GM21360 (cell line): ENCODE results near the gene TNRC6C.
"Not testable (repeated sequence)": the region's sequence is repeated elsewhere in the genome, so short reads cannot be mapped to it uniquely, and the experiment has no call there.

Experiments used
- ATAC-seq: cut with Tn5 transposase; IDR thresholded peaks from one replicate; pipeline ENCODE4 v1.9.1; 2021; ENCODE audit warnings: mild to moderate bottlenecking, moderate library complexity; ENCODE audit not compliant: unreplicated experiment

TNRC6C gene

DNA sequence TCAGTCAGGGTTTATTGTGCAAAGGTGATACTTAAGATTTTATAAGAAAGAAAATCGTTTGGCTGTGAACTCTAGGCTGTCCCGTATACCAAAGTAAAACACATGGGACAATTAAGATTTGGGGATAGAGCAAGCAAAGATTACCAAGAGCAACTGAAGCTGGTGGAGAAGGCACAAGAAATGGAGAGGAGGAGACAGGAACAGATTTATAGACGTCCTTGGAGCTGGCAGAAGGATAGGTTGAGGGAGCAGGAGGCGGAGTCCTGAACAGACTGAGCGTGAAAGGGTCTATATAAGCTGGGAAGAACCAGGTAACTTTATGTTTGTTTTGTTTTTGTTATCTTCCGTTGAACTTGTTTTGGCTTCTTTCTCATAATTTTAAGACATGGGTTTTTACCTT lies 3.8 kb downstream of the TNRC6C start:
- no peak for ATAC-seq

DNA sequence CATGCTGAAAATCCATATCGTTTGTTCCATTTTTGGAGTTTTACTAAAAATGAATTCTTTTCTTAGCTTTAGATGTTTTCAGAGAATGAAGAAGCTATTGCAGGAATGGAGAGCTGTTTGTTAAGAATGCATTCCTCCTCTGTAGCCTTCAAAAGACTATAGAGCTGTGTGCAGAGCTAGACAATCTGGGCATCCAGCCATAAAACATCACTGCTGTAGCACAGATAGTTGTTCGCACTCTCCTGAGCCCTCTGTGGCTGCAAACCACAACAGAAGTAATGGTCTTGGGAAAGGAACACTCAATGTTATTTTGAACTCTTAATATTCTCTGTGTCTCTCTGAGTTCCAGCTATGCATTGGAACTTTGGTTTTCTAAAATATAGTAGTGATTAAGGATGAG lies 4.9 kb downstream of the TNRC6C start:
- no peak for ATAC-seq

DNA sequence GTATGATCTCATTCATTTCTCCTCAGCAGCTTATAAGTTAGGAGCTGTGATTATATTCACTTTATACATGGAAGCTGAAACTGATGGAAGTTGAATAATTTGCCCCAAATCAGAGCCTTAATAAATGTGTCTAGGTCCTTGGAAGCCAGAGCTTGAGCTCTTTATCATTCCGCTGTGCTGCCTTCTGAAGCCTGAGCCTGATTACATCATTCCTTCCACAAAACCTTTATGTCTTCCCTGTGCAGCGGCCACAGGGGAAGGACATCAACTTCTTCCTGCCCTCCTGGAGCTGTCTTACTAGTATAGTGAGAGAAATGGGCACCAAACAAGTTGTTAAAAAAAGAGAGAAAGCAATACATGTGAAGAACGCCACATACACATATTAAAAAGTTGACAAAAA lies 6.8 kb downstream of the TNRC6C start:
- no peak for ATAC-seq

DNA sequence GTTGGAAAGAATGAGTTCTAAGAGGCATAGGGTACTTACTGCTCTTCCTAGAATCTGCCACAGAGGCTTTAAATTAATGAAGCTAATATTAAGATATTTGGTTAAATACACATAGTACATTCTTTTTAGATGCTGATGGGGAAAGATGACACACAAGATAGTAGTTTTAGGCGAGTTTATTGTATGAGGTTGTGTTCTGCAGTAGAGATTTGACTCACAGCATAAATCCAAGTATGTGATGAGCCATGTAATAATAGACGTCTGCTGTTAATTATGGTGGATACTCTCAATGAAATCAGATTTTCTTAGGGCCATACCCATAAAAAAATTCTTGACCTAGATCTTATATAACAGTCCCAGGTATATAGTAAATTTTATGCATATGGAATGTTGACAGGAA lies 8.0 kb downstream of the TNRC6C start:
- no peak for ATAC-seq

DNA sequence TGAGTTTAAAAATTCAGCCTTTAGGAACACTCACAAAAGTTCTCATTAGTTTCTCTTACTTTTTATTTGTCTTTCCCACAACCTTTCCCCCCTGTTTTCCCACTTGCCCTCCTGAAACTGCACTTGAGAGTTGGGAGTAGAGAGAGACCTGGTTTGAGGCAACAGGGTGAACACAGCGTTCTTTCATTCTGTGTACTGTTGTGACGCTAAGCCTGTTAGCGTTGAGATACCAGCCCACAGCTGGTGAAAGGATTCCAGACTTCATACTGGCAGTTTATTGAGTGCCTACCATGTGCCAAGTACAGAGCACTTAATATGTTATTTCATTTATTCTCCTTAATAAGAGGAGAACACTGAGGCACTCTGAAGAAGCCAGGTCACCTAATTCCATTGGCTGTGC lies 10.3 kb downstream of the TNRC6C start:
- no peak for ATAC-seq

DNA sequence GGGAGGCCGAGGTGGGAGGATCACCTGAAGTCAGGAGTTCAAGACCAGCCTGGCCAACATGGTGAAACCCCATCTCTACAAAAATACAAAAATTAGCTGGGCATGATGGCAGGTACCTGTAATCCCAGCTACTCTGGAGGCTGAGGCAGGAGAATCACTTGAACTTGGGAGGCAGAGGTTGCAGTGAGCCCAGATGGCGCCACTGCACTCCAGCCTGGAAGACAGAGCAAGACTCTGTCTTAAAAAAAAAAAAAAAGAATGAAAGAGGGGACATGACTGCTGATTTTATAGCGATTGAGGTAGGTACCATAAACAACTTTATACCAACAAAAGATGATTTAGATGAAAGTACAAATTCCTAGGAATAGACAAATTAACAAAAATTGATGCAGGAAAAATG lies 13.8 kb downstream of the TNRC6C start:
- ATAC-seq: not testable (repeated sequence)

DNA sequence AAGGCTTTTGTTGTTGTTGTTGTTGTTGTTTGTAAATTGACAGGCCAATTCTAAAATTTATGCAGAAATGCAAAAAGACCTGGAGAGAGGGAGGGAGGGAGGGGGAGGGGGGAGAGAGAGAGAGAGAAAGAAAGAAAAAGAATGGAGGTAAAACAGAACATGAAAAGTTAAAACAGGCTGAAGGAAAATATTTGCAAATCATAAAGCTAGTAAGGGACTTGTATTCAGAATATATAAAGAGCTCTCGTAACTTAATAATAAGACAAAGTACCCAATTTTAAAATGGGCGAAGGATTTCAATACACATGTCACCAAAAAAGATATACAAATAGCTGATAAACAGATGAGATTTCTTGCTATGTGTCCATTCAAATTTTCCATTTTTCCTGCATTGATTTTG lies 15.4 kb downstream of the TNRC6C start:
- no peak for ATAC-seq

DNA sequence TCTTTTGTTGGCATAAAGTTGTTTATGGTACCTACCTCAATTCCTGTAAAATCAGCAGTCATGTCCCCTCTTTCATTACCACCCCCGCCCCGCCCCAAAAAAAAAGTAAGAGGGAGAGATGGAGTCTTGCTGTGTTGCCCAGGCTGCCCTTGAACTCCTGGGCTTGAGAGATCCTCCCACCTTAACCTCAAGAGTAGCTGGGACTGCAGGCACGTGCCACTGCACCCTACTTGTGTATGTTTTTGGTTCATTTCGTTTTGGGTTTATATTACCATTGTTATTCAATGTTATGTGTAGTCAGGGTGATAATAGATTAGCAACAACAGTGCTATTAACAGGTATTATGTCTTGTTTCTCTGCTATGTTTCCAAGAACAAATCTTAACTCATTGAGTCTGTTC lies 15.9 kb downstream of the TNRC6C start:
- ATAC-seq: no peak

DNA sequence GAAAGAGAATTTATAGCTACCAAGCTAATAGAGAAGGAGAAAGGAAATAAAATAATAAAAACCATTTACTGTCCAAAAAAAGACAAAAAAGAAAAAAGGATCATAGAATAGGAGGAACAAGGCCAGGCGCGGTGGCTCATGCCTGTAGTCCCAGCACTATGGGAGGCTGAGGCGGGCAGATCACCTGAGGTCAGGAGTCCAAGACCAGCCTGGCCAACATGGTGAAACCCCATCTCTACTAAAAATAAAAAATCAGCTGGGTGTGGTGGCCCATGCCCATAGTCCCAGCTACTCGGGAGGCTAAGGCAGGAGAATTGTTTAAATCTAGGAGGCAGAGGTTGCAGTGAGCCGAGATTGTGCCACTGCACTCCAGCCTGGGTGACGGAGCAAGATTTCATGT lies 23.9 kb downstream of the TNRC6C start:
- ATAC-seq: not testable (repeated sequence)

DNA sequence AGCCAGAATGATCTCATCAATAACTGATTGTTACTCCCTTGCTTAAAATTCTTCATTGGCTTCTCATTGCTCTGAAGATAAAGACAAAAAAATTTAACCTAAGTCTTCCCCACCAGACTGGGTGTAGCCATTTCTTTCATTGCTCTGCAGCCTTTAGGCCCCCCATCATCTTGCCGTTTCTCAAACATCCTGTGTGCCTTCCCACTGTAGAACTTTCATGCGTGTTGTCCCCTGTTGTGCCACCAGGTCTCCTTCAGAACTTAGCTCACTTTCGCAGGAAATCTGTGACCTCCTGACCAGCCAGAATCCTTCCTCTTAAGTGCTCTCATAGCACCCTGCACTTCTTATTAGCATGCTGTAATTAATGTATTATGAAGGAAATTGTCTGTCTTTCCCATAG lies 31.8 kb downstream of the TNRC6C start:
- no peak for ATAC-seq

DNA sequence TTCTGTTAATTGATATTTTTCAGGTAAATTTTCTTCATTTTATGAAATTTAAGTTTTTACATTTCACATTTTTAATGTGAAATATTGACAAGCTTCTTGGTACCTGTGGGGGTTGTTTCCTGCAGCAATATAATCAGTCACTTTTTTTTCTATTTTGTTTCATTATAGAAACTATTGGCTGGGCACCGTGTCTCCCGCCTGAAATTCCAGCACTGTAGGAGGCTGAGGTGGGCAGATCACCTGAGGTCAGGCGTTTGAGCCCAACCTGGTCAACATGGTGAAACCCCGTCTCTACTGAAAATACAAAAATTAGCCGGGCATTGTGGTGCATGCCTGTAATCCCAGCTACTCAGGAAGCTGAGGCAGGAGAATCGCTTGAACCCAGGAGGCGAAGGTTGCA lies 35.2 kb downstream of the TNRC6C start:
- not testable (repeated sequence) for ATAC-seq

DNA sequence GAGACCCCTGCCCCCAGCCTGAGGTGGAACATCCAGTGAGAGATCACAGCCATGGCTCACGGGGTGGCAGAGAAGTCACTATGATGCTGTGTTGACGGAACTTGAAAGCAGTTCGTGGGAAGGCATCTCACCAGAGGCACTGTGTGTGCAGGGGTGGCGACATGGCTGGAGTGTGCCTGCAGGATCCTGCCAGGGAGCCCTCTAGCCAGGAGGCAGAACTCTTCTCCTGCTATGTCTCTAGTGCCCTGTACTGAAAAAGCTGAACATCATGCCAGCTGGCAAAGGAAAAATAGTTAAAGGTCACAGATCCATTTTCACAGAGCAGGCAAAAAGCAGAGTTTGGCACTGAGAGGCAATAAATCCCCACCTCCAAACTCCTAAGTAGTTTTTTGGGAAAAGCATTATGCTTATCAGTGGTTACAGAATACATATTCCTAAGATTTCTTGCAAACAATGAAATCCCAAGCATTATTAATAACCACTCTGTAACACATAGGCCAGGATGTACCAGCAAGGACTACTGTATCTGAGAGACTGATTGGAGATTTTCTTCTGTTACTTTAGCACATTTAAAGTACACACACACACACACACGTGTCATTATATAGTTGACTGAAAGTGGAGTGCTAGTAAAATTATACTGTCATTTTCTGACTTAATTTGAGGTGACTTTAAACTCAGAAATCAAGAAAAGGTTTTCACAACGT lies 36.8 kb downstream of the TNRC6C start:
- ATAC-seq: no peak

DNA sequence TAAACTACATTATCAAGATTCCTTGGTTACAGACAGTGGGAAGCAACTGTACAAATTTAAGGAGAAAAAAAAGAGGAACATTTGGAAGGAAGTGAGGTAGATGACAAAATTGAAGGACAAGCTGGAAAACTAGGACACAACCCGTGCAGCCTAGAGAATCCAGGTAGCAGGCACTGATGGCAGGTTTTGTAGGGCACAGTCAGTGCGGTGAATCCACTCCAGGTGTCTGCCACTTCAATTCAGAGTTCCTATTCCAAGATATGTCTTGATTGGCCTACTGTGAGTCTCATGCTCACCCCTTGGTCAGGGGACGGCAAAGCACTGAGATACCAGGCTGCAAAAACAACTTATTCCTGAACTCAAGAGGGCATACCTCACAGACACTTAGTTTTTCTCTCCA lies 37.8 kb downstream of the TNRC6C start:
- no peak for ATAC-seq

DNA sequence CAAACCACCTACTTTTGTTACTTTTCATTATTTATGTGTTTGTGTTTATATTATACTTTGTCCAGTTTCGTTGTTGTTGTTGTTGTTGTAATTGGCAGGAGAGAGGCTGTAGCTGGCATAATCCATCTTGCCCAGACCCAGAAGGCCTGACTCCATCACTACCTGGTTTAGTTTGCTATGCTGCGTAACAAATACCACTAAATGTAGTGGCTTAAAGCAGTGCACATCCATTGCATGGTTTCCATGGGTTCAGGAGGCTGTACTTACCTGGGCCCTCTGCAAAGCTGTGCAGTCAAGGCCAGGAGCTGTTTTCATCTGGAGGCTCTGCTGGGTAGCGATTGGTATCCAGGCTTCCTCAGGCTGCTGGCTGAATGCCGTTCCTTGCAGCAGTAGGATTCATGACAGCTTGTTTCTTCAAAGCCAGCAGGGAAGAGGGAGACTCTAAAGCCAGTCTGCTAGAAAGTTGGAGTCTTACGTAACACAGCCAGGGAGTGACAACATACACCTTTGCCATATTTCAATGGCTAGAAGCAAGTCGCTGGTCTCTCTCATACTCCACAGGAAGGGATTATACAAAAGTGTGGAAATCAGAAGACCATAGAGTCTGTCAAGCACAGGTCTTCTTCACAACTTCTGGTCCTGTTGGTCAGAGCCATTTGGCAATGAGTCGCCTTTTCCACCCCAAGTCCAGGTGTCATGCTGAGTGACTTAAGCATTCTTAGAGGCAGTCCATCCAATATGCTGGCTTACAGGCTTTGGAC lies 41.1 kb downstream of the TNRC6C start:
- no peak for ATAC-seq

DNA sequence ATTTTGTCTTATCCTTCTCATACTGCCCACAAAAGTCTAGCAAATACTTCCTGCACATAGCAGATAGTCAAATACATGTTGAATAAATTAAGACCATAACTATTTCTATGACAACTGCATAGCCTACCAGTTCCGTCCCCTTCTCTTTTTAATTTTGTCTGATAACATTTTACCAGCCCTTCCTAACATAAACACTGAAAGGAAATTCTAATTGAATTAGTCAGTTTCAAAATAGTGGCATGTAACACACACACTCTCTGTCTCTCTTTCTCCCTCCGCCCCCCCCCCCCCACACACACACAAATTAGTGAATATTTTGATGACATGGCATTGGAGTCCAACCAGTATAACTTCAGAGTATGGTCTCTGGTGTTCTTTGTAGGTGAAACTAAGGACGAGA lies 41.8 kb downstream of the TNRC6C start:
- ATAC-seq: no peak

DNA sequence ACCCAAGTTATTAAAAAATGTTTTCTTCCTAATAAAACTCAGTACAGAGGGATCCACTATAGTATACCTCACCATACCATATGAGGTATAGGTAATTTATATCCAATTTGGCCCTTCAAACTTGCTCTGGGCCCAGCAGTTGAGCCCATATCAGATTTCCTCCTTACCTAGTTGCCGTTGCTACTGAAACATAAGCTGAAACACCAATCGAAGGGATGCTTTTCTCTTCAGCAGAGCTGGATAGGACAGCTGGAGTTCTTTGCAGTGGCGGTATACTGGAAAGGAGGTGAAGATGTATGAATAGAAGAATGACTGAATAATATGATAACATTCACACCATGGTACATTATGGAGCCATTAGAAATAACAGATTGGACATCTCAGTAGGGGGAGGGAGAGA lies 42.7 kb downstream of the TNRC6C start:
- ATAC-seq: no peak

DNA sequence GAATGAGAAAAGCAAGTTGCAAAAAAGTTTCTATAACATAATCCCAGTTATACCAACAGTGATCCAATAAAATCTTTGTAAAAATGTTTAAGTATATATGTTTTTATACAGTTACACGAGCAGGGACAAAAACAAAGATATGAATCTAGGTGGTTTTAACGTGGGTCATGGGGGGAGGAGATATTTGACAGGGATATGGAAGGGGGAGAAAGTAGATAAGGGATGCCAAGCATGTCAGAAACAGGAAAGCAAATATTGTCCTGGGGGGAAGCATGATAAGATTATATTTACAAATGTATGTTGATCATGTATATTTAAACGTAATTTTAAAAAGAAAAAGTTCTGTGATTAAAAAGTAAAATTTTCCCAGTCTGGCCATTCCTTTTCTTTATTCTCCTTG lies 43.1 kb downstream of the TNRC6C start:
- ATAC-seq: no peak

DNA sequence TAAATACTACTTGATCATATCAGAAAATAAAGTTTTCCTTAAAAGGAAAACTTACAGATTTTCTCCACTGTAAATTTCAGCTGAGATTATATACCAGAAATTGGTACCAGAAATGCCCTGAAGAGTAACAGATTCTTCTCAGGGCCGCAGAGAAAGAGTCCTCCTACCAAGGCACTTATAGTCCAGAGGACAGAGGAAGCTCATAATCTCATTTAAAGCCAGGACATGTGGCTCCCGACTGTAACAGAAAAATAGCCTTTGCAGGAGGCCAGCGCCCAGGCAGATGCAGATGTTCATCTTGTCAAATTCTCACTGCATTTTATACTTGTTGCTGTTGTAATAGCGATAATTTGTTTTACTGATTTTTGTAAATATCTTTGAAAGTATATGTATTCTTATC lies 43.7 kb downstream of the TNRC6C start:
- ATAC-seq: no peak

DNA sequence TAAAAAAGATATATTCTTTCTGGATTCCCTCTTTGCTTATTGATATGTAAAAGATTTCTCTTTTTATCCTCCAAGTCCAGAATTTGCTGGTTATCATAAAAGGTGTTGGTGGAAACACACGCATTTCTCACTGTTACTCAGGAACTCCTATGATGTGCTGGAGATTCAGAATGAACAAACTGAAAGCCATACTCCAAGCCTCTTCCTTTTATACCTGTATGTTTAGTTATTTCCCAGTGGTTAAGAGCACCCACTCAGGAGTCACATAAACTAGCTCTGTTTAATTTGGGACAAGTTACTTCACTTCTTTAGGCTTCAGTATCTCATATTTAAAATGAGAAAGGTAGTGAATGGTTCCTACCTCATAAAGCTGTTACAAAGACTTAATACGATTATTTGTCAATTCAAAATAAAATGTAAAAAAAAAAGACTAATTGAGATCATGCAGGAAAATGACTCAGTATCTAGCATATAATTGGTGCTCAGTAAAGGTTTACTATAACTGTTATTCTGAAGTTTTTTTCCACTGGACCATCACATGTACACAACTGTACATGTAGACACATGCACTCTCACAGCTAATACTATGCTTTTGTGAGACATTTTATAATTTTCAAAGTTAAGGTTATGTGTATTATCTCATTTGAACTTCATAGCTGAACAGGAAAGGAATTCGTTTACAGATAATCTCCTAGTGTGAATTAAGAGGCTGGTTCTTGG lies 47.1 kb downstream of the TNRC6C start:
- no peak for ATAC-seq

DNA sequence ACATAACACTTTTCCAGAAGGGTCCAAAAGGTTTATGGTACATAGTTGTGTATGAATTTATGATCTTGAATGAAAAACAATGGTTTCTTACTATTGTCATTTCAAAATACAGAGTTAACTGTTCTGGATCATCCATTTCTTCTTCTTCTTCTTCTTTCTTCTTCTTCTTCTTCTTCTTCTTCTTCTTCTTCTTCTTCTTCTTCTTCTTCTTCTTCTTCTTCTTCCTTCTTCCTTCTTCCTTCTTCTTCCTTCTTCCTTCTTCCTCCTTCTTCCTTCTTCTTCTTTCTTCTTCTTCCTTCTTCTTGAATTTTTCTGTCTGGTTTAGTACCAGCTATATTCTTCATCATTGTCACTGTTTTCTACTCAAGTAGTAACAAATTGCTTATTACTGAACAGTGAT lies 47.8 kb downstream of the TNRC6C start:
- no peak for ATAC-seq

DNA sequence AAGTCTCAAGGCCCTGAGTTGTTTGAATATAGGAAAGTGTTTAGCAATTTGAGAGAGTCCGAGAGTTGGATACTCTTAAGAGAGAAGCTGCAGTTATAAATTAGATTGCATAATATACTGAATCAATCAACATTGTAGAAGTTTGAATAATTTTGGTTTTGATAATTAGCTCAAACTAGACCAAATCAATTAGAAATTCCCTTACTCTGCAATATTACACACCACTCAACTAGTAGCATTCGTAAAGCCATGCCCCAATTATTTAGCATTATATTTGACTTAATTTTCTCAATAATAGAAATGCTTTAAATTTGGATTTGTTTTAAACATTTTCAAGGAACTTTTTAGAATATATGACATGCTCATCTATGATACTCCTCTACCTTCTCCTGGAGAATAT lies 49.1 kb downstream of the TNRC6C start:
- no peak for ATAC-seq

DNA sequence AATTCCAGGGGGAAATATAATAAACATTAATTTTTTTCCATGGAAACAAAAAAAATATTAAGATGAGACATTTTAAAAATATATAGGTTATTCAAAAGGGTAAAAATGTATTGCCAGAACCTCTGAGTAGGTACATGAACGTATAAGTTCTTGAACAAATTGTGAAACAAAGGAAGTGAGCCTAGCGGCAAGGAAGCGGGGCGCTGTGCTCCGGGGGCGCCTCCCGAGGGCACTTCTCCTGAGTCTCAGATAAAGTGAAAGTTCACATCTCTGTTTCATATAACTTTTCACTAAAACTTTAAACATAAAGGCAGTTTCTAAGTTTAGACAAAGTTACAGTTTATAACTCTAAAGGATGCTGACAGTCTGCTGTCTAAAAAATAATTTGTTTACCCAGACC lies 52.3 kb downstream of the TNRC6C start:
- ATAC-seq: no peak
